Measurements from ENCODE around the gene NMUR2.

Gene NMUR2

GRCh38 chr5:152374711-152375275 is 30.3 kb downstream of the NMUR2 start:
- no peak for TF ChIP-seq ZFX (IDR thresholded peaks at IDR 0.05)
- TF ChIP-seq, protein P1, sequence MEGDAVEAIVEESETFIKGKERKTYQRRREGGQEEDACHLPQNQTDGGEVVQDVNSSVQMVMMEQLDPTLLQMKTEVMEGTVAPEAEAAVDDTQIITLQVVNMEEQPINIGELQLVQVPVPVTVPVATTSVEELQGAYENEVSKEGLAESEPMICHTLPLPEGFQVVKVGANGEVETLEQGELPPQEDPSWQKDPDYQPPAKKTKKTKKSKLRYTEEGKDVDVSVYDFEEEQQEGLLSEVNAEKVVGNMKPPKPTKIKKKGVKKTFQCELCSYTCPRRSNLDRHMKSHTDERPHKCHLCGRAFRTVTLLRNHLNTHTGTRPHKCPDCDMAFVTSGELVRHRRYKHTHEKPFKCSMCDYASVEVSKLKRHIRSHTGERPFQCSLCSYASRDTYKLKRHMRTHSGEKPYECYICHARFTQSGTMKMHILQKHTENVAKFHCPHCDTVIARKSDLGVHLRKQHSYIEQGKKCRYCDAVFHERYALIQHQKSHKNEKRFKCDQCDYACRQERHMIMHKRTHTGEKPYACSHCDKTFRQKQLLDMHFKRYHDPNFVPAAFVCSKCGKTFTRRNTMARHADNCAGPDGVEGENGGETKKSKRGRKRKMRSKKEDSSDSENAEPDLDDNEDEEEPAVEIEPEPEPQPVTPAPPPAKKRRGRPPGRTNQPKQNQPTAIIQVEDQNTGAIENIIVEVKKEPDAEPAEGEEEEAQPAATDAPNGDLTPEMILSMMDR (conservative IDR thresholded peaks at IDR 0.05), result no peak
- H3K27ac ChIP-seq, result no peak overlapping the region

DNA sequence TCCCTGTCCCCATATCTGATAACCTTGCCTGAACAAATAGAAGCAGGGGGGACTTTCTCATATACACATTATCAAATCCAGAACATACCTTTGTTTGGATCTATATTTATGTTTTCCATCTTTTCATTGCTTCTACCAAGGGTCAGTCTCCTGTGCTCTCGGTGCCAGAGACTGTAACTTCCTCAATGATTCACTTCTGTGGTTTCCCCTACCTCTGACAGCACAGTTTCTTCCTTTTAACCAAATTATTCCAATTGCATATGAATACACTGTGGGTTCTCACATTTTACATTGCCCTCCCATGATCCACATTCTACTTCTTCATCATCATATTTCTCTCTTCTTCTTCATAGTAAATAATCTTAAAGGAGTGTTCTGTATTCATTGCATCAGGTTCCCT is 32.2 kb downstream of the NMUR2 start:
- no peak overlapping the region for H3K27ac ChIP-seq
- TF ChIP-seq, protein P1 (conservative IDR thresholded peaks at IDR 0.05), result no peak
- TF ChIP-seq ZFX (IDR thresholded peaks at IDR 0.05), result no peak

DNA sequence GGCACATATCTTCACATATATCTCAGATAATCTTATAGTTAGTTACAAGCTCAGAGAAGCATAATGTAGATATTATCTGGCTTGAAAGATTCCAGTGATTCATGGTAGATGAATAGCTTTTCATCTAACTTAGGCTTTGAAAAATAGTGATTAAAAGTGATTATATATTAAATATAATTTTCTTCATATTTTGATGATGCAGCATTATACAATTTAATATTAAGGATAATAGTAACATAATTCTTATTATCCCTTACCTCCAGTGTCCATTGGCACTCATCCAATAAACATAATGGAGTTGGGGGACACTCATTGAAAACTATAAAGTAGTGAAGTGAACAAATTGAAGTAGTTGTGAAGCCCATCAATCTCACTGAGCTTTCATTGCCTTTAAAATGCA is 35.8 kb downstream of the NMUR2 start:
- TF ChIP-seq, protein P1 (conservative IDR thresholded peaks at IDR 0.05), result no peak
- TF ChIP-seq ZFX (IDR thresholded peaks at IDR 0.05), result no peak
- no peak overlapping the region for H3K27ac ChIP-seq

DNA sequence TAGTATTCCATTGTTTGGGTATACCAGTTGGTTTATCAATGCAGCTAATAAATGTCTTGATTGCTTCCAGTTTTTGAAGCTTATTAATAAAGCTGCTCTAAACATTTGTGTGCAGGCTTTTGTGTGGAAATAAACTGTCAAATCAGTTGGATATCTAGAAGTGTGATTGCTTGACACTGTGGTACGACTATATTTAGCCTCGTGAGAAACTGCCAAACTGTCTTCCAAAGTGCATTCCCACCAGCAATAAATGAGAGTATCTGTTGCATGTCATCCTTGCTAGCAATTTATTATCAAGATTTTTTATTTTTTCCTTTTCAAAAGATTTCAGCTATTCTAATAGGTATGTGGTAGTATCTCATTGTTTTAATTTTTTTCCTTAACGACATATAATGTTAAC is 37.5 kb downstream of the NMUR2 start:
- no peak for TF ChIP-seq ZFX (IDR thresholded peaks at IDR 0.05)
- TF ChIP-seq, protein P1 (conservative IDR thresholded peaks at IDR 0.05), result no peak

GRCh38 chr5:152366716-152367115 is 38.4 kb downstream of the NMUR2 start:
- H3K27ac ChIP-seq, result no peak overlapping the region
- TF ChIP-seq ZFX (IDR thresholded peaks at IDR 0.05), result no peak
- TF ChIP-seq, protein P1 (conservative IDR thresholded peaks at IDR 0.05), result no peak

More for the DNA sequence above, 37.5 kb downstream of the NMUR2 start:
- no peak overlapping the region for H3K27ac ChIP-seq

GRCh38 chr5:152364899-152365298 is 40.2 kb downstream of the NMUR2 start:
- TF ChIP-seq, protein P1 (conservative IDR thresholded peaks at IDR 0.05), result no peak
- no peak for TF ChIP-seq ZFX (IDR thresholded peaks at IDR 0.05)
- H3K27ac ChIP-seq, result no peak overlapping the region

DNA sequence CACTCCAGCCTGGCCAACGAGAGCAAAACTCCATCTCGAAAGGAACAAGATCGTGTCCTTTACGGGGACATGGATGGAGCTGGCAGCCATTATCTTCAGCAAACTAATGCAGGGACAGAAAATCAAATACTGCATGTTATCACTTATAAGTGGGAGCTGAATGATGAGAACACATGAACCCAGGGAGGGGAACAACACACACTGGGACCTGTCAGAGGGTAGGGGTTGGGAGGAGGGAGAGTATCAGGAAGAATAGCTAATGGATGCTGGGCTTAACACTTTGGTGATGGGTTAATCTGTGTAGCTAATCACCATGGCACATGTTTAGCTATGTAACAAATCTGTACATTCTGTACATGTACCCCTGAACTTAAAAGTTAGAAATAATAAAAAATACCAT is 40.9 kb downstream of the NMUR2 start:
- H3K27ac ChIP-seq, result no peak overlapping the region
- no peak for TF ChIP-seq ZFX (IDR thresholded peaks at IDR 0.05)
- TF ChIP-seq, protein P1 (conservative IDR thresholded peaks at IDR 0.05), result no peak

Data from C4-2B (cell line).